IPS DF 19.7 (cell line): ENCODE results near the gene FHL1.
"Not testable (repeated sequence)": the region's sequence is repeated elsewhere in the genome, so short reads cannot be mapped to it uniquely, and the experiment has no call there.

ENCODE experiments used
- DNase-seq: peaks from one replicate; pipeline ENCODE4 v3.0.0-alpha.2; 2013; ENCODE audit warnings: low read depth, low spot score

FHL1 gene

DNA sequence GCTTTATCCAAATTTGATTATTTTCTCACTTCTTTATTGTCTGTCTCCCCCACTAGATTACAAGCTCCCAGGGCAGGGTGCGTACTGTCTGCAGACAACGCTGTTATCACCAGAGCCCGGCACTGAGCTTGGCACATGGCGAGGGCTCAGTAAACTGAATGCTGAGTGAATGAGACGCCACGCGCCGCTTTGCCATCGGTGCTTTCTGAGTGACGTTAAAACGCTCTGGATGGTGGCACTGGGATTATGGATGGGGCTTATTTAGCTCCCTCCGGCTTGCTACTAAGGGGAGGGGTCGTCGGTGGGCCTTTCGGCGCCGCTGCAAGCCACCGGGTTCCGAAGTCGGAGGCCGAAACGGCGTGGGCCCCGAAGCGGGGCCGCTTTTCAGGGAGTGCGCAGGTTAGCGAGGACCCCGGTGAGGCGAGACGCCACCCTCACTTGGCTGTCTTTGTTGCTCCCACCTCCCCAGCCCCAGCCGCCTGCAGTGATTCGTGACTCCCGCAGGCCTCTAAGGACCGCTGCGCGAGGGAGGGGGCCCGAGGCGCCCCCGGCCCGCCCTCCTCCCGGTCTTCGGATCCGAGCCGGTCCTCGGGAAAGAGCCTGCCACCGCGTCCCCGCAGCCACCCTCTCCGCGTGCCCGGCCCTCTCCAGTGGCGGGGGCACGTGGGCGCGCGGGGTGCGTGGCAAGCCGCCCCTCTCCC is 569 bp upstream of the FHL1 start:
- no peak for DNase-seq

DNA sequence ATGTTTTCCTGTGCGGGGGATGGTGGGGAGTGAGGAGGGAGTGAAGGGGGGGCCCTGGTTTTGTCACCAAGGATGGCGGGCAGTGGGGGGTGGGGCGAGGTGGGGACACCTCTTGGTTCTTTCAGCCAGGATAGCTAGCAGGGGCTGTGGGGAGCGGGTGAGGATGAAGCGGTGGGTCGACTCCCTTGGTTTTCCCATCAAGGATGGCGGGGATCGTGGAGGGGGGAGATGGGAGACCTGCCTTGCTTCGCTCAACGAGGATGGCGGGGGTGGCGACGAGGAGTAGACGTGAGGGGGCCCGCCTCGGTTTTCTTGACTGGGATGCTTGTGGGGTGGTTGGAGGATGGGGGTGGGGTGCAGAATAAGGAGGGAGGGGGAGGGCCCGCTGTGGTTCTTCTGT is 643 bp downstream of the FHL1 start:
- DNase-seq = no peak

DNA sequence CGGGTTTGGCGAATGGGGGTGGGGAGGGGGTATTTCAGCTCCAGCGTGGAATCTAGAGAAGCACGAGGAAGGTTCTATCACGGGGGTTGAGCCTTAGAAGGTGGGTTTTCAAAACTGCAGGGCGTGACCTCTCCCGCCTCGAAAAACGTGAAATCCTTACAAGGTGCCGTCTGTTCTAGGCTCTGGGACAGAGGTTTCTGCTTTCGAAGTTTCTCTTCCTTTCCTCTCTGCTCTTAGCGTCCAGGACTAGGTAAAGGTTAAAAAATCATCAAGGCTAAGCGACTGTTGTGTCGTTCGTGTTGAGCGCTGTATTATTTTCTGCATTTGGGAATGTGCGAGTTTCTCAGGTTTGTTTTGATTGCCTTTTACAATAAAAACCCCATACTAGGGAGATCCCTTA is 1.1 kb downstream of the FHL1 start:
- DNase-seq = no peak

DNA sequence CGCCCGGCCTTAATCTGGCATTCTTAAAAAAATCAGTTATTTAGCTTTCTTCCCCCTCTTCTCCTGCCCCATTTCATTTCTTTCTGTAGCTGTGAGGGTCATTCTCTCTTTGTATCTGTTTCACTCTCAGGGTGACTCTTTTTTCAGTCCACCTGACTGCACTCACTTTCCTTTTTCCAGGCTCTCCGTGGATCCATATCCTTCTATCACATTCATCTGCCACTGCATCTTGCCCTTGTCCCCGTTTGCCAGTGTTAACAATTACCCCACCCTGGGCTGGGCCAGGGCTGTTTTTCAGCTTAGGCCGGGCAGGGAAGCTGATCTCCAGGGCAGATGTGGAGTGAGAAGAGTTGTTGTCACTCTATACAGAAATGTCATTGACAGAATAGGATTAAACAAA is 7.7 kb downstream of the FHL1 start:
- no peak for DNase-seq

DNA sequence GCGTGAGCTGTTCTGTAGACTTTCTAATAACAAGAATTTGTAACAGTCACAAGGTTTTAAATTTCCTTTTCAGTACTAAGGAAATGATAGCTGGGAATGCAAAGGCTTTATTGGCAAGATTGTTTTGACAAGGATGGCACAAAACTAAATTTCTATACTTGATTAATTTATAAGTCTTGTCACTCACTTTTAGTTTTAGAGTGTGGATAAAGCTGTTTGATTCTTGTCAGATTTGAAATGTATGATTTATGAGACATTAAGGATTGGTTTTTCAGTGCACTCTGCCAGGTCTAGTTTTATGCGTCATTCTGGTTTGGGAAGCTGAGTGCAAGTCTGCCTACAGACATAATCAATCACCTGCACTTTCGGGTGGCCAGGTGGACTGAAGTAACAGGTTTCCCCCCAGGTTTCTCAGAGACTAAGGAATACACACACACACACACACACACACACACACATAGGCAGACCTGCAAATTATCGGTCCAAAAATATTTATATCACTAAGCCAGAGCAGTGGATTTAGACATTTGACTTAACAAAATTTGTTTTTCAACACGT is 9.3 kb downstream of the FHL1 start:
- DNase-seq = no peak

DNA sequence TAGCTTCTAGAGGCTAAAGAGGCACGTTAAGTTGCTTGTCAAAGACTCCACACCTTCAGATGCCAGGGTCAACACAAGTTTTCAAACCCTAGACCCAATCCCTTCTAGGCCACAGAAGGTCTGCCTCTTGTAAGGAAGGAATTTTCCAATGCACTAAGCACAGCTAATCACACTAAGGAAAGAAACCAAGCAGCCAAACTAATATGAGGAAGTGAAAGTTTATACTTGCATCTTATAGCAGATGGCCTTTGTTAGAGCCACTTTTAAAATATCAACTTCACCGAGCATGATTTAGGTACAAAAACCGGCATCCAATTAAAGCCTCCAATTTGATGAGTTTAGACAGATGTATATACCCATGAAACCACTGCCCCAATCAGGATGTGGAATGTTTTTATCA is 9.9 kb downstream of the FHL1 start:
- no peak for DNase-seq

DNA sequence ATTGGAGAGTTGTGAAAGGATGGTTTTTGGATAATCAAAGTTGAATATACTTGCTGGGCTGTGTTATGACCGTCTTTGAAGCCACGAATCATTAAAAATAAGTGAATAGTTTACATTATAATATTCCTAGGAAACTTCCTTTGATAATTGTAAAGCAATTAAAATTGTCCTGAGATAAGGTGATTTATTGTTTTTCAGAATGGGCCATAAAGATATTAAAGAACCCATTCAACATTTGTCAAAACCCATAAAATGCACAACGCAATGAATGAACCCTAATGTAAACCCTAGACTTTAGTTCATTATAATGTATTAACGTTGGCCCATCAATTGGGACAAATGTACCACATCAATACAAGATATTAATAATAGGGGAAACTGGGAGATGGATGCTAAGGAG is 11.4 kb downstream of the FHL1 start:
- no peak for DNase-seq

DNA sequence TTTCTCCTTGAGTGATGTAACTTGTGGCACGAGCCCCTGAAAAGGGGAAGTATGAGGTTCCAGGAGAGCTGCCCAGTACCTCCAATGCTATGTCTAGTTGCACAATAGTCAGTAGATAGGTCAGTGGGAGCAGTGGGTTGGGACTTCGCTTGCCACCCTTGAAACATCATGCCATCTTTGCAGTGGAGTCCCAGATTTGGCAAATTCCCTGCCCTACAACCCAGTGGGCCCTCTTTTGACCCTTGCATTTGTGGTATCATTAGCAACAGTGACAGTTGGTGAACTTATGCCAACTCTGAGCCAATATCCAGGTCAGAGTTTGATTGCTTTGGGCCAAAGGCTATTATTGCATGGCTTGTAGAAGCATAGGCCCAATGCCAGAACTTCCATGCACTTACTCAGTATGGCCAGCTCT is 12.3 kb downstream of the FHL1 start:
- DNase-seq = no peak

DNA sequence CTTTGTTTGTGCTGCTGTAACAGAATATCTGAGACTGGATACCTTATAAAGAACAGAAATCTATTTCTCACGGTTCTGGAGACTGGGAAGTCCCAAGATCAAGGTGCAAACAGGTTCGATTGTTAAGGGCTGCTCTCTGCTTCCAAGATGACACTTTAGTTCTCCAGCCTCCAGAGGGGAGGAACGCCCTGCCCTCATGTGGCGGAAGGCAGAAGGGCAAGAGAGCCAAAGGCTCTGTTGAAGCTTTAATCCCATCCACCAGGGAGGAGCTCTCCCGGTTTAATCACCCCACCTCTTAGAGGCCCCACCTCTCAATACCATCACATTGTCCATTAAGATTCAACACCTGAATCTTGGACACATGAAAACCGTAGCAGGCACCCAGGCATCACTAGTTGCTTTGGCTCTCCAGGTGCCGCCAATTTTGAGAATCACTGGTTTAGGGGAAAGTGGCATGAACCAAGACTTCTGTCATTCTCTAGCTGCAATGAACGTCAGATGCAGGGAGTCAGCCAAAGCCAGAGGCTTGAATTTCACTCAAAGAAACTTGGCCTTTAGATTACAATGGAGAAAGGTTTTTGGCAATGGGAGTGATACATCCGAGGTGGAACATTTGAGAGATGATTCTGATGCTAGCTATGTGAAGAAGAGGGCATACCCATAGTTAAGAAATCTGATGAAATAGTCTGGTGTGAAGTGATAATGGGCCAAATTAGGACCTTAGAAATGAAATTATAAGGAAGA is 15.7 kb downstream of the FHL1 start:
- no peak for DNase-seq

DNA sequence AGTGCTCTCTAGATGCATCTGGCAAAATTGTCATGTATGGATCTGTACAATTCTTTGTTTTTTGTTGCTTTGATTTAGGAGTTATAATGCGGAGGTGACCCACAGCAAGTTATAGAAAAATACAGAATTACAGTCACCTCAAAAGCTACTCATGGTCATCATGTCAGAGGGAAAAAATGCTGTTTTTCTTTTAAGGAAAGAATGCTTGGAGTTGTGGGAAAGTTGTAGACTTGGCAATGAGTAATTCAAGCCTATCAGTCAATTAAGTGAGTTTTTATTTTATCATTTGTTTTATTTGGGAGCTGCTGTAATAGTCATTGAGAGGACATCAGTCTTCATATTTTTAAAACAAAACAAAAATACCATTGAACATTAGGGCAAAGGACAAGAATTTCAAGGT is 16.4 kb downstream of the FHL1 start:
- DNase-seq = no peak

DNA sequence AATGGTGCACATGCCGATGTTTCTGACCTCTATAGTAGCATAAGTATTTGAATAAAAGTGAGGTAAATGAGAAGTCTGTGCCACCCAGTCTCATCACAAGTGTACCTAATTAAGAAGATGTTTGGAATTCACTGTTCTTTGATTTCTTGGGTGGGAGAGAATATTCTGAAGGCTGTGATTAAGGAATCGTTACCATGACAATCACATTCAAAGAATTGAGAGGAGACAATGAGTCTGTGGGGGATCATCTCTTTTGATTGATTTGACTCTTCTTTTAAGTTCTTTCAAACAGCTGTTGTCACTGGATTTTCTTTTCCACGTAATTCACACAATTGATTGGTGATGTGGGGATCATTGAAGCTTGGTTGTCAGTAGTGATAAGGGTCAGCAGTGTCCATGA is 18.1 kb downstream of the FHL1 start:
- DNase-seq = no peak

DNA sequence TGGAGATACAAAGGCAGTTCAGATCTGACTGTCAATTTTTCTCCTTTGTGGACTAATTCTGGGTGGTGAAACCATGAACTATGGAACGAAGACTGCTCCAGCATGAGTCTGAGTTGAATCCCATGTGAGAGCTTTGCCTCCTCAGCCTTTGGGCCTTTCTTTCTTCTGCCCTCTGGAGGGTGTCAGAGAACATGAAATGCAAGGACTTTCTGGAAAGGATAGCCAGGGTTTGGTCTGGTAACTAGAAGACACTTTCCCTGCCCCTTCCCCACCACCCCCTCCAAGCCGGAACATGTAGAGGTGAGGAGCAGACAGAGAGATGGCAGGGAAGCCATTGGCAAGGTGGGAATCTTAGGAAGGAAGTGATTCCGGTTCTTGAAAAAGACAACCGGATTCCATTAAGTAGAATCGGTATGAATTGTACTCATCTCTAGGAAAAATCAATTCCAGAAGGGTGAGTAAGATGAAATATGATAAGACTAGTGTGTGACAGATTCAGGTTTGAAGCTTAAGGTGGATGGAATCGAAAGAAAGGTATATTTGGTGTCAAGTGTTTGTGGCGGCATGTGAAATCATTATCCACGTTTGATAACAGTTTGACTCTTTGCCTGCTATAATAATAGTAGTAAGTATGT is 19.0 kb downstream of the FHL1 start:
- no peak for DNase-seq

DNA sequence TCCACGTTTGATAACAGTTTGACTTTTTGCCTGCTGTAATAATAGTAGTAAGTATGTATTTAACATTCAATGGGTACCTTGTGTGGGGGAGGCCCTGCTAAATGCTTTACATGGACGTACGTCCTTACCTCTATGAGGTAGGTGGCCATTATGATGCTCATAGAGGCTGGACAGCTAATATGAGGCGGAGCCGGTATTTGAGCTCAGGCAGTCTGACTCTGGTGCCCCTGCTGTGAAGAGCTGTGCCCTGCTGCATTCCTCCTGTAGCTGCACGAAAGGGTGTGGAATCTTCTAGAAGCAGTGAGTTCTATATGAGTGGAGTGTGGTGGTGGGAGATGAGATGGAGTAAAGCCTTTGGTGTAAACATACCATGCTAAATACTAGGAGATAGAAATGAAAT is 20.7 kb downstream of the FHL1 start:
- not testable (repeated sequence) for DNase-seq

DNA sequence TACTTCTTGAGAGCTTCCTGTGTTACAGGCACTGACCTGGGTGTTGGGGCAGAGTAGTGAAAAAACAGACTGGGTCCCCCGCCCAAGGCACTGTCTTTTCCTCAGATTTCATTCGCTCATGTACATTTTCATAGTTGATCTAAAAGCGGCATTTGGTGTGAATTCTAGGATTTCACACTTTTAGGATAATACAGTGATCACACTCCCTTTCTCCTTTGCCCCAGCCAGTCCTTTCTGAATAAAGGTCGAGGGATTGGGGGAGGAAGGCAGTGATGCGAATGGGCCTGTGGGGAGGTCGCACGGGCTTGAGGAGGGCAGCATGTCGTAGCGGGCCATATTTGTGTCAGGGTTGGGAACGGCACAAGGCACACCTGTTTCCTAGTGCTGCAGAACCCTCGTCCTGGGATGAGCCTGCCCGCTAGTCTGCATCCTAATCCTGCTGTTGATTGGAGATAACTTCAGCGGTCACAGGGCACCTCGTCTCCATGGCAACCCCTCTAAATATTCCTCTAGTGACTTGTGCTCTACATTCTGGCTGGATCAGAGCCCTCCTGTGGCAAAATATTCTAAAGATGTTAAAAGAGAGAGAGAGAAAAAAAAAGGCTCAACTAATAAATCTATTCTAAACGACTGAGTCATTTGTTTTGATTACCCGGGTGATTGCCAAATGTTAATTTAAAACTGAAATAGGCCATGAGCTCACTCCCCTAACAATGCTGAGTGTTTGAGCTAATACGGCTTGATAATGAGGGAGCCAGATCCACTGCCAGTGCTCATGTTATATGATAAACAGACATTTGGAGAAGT is 21.8 kb downstream of the FHL1 start:
- peak; percentile 33 for DNase-seq

DNA sequence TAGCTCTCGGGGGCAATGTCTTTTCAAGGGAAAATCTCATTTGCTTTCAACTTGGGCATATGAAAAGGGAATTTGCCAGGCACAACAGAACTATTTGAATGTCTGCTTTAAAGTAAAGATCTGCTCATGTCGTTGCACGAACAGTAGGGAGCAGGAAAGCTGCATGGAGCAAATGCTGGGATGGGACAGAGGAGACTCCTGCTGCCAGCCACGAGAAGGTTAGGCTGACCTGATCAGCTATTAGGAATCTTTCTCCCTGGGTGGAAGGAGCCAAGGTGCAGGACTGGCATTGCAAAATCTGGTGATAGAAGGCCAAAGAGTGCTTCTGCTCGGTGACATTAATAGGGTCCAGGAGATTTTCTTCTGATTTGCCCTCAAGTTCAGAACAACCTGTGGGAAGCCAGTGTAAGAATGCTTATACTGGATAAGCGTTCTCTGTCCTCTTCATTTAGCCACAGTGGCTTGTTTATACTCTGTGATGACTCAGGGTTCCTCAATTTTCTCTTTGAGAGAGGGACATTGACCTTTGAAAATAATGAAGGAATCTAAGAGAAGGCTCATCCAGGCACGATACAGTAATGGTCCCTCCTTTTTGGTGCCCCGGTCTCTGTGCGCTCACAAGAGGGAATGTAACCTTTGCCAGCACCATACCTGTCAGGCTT is 22.9 kb downstream of the FHL1 start:
- no peak for DNase-seq

DNA sequence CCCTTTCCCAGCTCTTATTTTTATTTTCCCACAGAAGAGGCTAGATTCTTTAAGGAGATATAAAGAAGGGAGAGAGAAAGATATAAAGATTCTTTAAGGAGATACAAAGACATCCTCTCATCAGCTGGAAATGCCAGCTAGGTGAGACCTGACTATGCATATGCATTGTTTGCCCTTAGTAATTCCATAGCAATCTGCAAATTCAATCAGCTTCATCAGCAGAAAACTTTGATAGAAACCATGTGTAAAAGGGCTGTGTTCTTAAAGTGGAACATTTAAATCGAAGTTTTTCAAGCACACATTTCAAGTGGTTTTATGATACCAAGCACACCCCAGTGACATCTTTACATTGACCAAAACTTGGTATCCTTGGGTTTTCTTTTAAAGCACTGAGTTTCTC is 24.1 kb downstream of the FHL1 start:
- DNase-seq = no peak

DNA sequence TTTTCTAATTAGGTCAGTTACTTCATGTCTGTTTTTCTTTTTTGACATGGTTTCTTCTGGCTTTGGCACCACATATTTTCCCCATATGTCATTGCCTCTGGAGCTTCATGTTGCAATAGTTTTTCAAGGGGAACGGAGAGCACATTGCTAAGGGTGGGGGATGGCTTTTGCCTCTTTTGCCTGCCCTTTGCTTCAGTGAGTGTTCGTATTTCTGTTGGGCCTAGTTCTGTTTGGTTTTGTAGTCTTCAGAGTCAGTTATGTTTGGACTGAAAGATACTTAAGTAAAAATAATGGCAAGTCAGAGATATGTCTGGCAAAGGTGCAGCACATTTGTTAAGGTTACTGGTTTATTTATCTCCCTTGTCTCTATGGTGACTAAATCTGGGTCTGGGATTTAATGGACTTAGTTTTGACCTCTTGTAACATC is 29.1 kb downstream of the FHL1 start:
- no peak for DNase-seq

DNA sequence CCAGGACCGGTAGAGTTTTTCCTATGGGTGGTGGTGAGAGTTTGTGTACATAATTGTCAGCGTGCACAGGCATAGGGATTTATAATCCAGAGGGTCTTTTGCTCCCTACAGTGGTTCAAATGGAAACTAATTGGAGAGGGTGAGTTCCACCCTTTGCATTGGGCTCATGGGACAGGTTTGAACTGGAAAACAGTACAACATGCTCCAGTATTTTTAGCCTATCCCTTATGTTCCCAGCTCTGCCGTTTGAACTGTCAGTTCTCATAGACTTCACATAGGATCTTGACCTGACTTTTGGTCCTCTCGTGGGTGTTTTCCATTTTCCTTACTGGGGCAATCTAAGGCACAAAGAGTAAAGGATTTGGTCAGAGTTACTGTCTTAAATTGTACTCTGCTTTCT is 31.8 kb downstream of the FHL1 start:
- no peak for DNase-seq

DNA sequence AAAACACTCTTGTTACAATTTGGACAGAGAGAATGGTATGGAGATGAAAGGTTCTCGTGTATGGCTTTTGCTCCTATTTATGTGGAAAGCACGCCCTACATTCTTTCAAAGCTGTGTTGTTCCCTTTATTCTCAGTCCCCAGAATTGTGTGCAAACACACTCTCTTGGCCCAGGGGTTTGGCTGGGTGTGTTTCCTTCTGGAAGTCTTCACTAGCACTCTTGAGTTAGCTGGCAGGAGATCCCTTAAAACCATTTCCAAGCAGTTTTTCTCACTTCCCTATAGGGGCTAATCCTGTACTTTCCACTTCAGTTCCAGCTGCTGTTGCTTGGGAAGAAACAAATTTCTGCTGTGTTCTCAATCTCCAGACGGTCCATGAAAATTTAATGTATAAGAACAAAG is 35.1 kb downstream of the FHL1 start:
- no peak for DNase-seq

DNA sequence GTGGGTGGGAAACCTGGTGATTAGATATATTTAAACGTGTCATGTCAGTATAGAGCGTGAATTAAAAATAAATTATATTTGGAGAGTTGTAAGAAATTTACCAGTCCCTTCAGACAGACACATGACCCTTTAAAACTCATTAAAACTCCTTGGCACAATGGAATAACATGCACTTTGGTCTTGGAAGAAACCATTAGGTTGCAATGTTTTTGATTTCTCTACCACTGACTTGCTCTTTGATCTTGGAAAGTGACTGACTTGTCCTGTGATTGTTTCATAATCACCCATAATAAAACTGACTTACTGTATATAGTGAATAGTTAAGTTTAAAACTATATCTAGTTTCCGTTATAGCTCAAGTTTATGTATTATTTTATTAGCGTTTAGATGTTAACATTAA is 35.8 kb downstream of the FHL1 start:
- no peak for DNase-seq

DNA sequence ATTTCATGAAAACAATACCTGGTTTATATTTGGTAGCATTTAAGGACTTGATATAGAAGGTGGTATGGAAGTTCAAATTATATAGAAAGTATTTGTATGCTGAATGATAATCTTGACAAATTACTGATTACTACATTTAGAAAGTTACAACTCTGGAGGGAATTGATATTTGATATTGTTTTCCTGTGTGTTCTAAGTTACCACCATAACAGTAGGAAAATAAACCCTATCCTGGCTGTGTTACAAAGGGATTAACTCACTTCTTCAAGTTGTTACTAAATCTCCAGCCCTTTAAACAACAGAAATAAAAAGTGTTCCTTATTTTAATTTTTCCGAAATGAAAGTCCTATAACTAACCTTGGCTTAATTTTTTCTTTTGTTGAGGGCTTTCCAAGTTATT is 36.6 kb downstream of the FHL1 start:
- no peak for DNase-seq
